ENCODE data around the gene INTS6. TPM values are rescaled to one million over a fixed set of nuclear protein-coding genes. Genes with fewer than 3 reads are reported as not detected.
A peak's percentile ranks its signal among the peaks of the same experiment; 100 is the strongest.

The INTS6 gene
- total and polyA plus RNA-seq, 7 experiments from 2014 or later = 23.7 to 67.0 (median 61.9) TPM

DNA sequence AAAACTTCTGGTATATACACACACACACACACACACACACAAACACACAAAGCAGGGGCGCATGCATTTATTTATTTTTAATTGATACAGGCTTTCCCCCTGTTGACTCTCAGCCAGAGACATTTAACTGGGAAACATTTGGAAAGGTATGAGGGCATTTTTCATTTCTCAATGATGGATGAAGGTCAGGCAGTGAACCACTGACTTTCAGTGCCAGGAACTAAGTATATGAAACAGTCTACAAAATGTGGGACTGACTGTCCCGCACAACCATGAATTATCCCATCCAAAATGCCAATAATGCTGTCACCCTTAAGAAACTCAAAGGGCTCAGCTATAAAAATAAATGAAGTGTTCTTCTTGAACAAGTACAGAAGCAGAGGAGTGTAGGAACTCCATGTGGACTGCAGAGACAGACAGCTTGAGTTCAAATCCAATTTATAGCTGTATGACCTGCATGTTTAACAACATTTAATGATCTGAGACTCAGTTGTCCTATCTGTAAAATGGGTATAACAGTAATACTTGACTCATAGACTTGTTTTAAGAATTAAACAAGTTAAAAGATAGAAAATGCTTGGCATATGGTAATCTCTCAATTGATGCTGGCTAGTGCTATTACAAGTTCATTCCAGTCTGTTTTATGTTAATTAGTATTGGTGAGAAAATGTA lies 25.0 kb upstream of the INTS6 start:
- CTCF ChIA-PET = no interaction called here
- no peaks in the 10 kb centered on the region for H3K27me3 Mint-ChIP-seq
- Histone ChIP-seq H3K9me3 (ENCODE audit: control insufficient read depth in 2 of 3, low read length in 3 of 3) (no peaks in the 10 kb centered on the region), H3K27me3 (ENCODE audit: control insufficient read depth in 2 of 2, insufficient read depth in 2 of 2, low read length in 2 of 2) (no peaks in the 10 kb centered on the region), H3K4me1 (ENCODE audit: control insufficient read depth in 2 of 2, insufficient read depth in 2 of 2, low read length in 2 of 2) (no peaks in the 10 kb centered on the region), H3K27ac (ENCODE audit: low read depth, low read length) (no peak overlapping the region), H3K36me3 (ENCODE audit: control insufficient read depth in 2 of 3, insufficient read depth in 3 of 3, low read length in 3 of 3) (no peaks in the 10 kb centered on the region), H3K4me3 (ENCODE audit: low read length) (no peak overlapping the region)
- peaks cover 0 to 2% (median 0%) of the 10 kb centered on the region in 5 donors for H3K36me3 Mint-ChIP-seq
- no peak overlapping the region for H3K4me3 Mint-ChIP-seq
- intact Hi-C loops (cut with micrococcal nuclease) = no loop called here
- DNase-seq (no peak), ATAC-seq (no peak)
- POLR2A ChIA-PET = no interaction called here
- peak overlapping the region in 1 of 9 donors; percentile 51 for H3K27ac Mint-ChIP-seq
- H3K9me3 Mint-ChIP-seq = peaks cover 0 to 3% (median 0%) of the 10 kb centered on the region in 11 donors
- H3K4me1 Mint-ChIP-seq = peaks cover 0 to 10% (median 7%) of the 10 kb centered on the region in 7 donors

DNA sequence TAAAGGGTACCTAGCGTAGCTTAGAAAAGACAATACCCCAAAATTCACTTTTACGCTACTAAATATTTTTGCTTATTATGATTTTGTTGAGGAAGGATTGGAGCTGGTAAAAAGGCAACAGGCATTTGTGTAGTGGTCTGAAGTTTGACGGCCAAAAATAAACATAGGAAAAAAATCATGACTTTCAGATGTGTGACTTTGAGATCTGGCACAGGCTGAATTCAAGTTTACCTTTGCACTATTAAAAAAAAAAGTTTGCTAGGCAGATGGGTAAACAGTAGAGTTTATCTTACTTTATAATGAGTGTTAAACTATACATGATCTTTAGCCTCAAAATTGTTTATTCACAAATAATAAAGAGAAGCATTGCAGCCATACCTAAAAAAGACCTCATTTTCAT lies 24.3 kb upstream of the INTS6 start:
- H3K27ac Mint-ChIP-seq = no peak overlapping the region
- ChIA-PET POLR2A (interaction anchor here (3.1 kb wide), 1 partner anchor 23 kb away, joined by 16 read pairs; the partner anchor contains the start of gene INTS6), CTCF (no interaction called here)
- no peaks in the 10 kb centered on the region for H3K9me3 Mint-ChIP-seq
- Histone ChIP-seq H3K9me3 (ENCODE audit: control insufficient read depth in 2 of 3, low read length in 3 of 3) (no peaks in the 10 kb centered on the region), H3K27ac (ENCODE audit: low read depth, low read length) (no peak overlapping the region), H3K4me1 (ENCODE audit: control insufficient read depth in 2 of 2, insufficient read depth in 2 of 2, low read length in 2 of 2) (no peaks in the 10 kb centered on the region), H3K36me3 (ENCODE audit: control insufficient read depth in 2 of 3, insufficient read depth in 3 of 3, low read length in 3 of 3) (no peaks in the 10 kb centered on the region), H3K27me3 (ENCODE audit: control insufficient read depth in 2 of 2, insufficient read depth in 2 of 2, low read length in 2 of 2) (no peaks in the 10 kb centered on the region), H3K4me3 (ENCODE audit: low read length) (no peak overlapping the region)
- H3K36me3 Mint-ChIP-seq = no peaks in the 10 kb centered on the region
- ATAC-seq (no peak), DNase-seq (no peak)
- peaks cover 0 to 10% (median 7%) of the 10 kb centered on the region in 7 donors for H3K4me1 Mint-ChIP-seq
- no peaks in the 10 kb centered on the region for H3K27me3 Mint-ChIP-seq
- no peak overlapping the region for H3K4me3 Mint-ChIP-seq
- intact Hi-C loops (cut with micrococcal nuclease) = no loop called here

DNA sequence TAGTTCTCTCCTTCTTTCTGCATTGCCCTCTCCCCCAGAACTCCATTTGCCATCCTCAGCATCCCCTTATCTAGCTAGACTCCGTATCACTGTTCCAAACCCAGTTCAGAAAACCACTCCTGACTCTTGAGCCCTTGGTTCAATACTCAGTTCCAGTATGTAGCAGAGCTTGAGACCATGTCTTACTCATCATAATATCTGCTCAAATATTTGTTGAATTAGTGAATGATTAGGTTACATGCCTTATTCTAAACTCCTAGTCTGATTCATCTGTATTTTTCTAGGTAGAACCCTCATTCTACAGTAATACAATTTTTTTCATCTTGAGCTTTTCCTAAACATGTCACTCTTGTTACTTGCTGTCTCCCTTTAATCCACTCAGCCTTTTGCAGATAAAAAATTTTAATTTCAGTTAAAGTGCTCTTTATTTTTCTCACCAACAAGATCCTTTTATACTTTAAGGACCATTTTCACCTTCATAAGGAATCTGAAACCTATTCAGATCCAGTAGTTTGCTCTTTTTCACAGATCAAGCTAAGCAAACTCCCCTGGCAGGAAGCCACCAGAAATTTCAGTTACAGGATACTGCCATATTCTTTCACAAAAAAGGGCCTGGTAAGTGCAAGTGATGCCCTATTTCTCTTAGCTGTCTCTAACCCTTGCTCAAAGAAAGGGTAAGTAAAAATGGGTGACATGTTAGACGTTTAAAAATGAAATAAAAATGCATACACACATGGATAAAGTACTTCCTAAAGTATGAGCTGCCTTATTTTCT lies 23.1 kb upstream of the INTS6 start:
- Mint-ChIP-seq H3K4me3 (no peak overlapping the region), H3K9me3 (no peaks in the 10 kb centered on the region), H3K4me1 (peaks cover 0 to 10% (median 7%) of the 10 kb centered on the region in 7 donors), H3K27me3 (no peaks in the 10 kb centered on the region), H3K36me3 (no peaks in the 10 kb centered on the region), H3K27ac (peak overlapping the region in 2 of 9 donors; percentile 17 to 22)
- ChIA-PET POLR2A (interaction anchor here (3.1 kb wide), 1 partner anchor 22 kb away, joined by 16 read pairs; the partner anchor contains the start of gene INTS6), CTCF (interaction anchor here (0.9 to 1.0 kb wide), 2 partner anchors 23 to 58 kb away, joined by 3 to 4 read pairs; partner anchors contain the start of gene INTS6)
- Histone ChIP-seq H3K4me3 (ENCODE audit: low read length) (no peak overlapping the region), H3K9me3 (ENCODE audit: control insufficient read depth in 2 of 3, low read length in 3 of 3) (no peaks in the 10 kb centered on the region), H3K36me3 (ENCODE audit: control insufficient read depth in 2 of 3, insufficient read depth in 3 of 3, low read length in 3 of 3) (no peaks in the 10 kb centered on the region), H3K4me1 (ENCODE audit: control insufficient read depth in 2 of 2, insufficient read depth in 2 of 2, low read length in 2 of 2) (no peaks in the 10 kb centered on the region), H3K27me3 (ENCODE audit: control insufficient read depth in 2 of 2, insufficient read depth in 2 of 2, low read length in 2 of 2) (no peaks in the 10 kb centered on the region), H3K27ac (ENCODE audit: low read depth, low read length) (no peak overlapping the region)
- ATAC-seq (no peak), DNase-seq (peak in 1 of 9 donors; percentile 20)
- intact Hi-C loops (cut with micrococcal nuclease) = no loop called here

- Mint-ChIP-seq H3K4me3 (no peak overlapping the region), H3K27me3 (peaks cover 0 to 6% (median 3%) of the 10 kb centered on the region in 5 donors), H3K27ac (no peak overlapping the region), H3K36me3 (no peaks in the 10 kb centered on the region), H3K4me1 (peaks cover 0 to 3% (median 0%) of the 10 kb centered on the region in 7 donors), H3K9me3 (no peaks in the 10 kb centered on the region)
- Histone ChIP-seq H3K27ac (ENCODE audit: low read depth, low read length) (no peak overlapping the region), H3K4me3 (ENCODE audit: low read length) (no peak overlapping the region), H3K9me3 (ENCODE audit: control insufficient read depth in 2 of 3, low read length in 3 of 3) (no peaks in the 10 kb centered on the region), H3K27me3 (ENCODE audit: control insufficient read depth in 2 of 2, insufficient read depth in 2 of 2, low read length in 2 of 2) (no peaks in the 10 kb centered on the region), H3K4me1 (ENCODE audit: control insufficient read depth in 2 of 2, insufficient read depth in 2 of 2, low read length in 2 of 2) (no peaks in the 10 kb centered on the region), H3K36me3 (ENCODE audit: control insufficient read depth in 2 of 3, insufficient read depth in 3 of 3, low read length in 3 of 3) (no peaks in the 10 kb centered on the region)
- POLR2A ChIA-PET = interaction anchor here (1.2 kb wide), 1 partner anchor 15 kb away, joined by 3 read pairs; no protein-coding TSS in a partner anchor
- DNase-seq (no peak), ATAC-seq (no peak)
- intact Hi-C loops (cut with micrococcal nuclease) = no loop called here
- CTCF ChIA-PET = no interaction called here
Measured at GRCh38 chr13:51469790-51470189, 17.0 kb upstream of the INTS6 start.

DNA sequence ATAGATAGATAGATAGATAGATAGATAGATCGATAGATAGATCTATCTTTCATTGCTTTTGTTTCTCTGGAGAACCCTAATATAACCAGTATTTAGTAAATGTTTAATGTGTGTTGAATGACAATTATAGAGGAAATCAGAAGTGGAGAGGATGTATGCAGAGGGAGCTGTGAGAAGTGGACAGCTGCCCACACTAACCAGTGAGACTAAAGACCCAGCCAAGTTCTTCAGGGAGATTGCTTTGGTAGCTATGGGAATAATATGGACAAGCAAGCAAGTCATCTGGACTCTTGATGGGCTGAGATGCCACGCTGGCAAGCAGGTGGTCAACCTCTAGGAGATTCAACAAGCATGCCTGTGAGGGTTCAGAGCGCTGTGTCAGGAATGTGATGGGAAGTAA lies 14.9 kb upstream of the INTS6 start:
- Mint-ChIP-seq H3K27me3 (peaks cover 0 to 6% (median 3%) of the 10 kb centered on the region in 5 donors), H3K4me1 (peaks cover 0 to 3% (median 0%) of the 10 kb centered on the region in 7 donors), H3K27ac (no peak overlapping the region), H3K4me3 (no peak overlapping the region), H3K9me3 (no peaks in the 10 kb centered on the region), H3K36me3 (no peaks in the 10 kb centered on the region)
- no peak for ATAC-seq
- Histone ChIP-seq H3K4me1 (ENCODE audit: control insufficient read depth in 2 of 2, insufficient read depth in 2 of 2, low read length in 2 of 2) (no peaks in the 10 kb centered on the region), H3K4me3 (ENCODE audit: low read length) (no peak overlapping the region), H3K27me3 (ENCODE audit: control insufficient read depth in 2 of 2, insufficient read depth in 2 of 2, low read length in 2 of 2) (no peaks in the 10 kb centered on the region), H3K27ac (ENCODE audit: low read depth, low read length) (no peak overlapping the region), H3K36me3 (ENCODE audit: control insufficient read depth in 2 of 3, insufficient read depth in 3 of 3, low read length in 3 of 3) (no peaks in the 10 kb centered on the region), H3K9me3 (ENCODE audit: control insufficient read depth in 2 of 3, low read length in 3 of 3) (no peaks in the 10 kb centered on the region)
- no peak for DNase-seq
- intact Hi-C loops (cut with micrococcal nuclease) = no loop called here
- ChIA-PET POLR2A (interaction anchor here (0.9 to 1.0 kb wide), 2 partner anchors 13 to 15 kb away, joined by 3 to 4 read pairs; partner anchors contain the start of gene INTS6), CTCF (no interaction called here)

DNA sequence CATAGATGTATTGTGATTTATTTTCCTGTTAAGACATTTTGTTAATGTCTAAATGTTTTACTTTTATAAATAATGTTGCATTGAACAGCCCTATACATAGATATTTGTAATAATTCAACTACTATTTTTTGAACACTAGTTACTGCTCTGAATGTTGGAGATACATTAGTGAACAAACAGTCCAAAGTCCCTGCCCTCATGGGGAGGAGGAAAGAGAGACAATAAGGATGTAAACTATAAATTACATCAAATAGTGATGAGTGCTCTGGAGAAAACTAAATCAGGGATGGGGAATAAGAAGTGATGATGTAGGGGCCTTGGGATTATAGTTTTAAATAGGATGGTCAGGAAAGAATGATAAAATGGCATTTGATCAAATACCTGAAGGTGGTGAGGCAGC lies 12.3 kb upstream of the INTS6 start:
- H3K4me1 ChIP-seq (ENCODE audit: control insufficient read depth in 2 of 2, insufficient read depth in 2 of 2, low read length in 2 of 2) = no peaks in the 10 kb centered on the region
- Mint-ChIP-seq H3K36me3 (peaks cover 0 to 10% (median 3%) of the 10 kb centered on the region in 5 donors), H3K27me3 (peaks cover 0 to 6% (median 3%) of the 10 kb centered on the region in 5 donors), H3K4me1 (peaks cover 0 to 3% (median 0%) of the 10 kb centered on the region in 7 donors), H3K27ac (peak overlapping the region in 1 of 9 donors; percentile 13), H3K4me3 (no peak overlapping the region), H3K9me3 (no peaks in the 10 kb centered on the region)
- no peaks in the 10 kb centered on the region for H3K27me3 ChIP-seq (ENCODE audit: control insufficient read depth in 2 of 2, insufficient read depth in 2 of 2, low read length in 2 of 2)
- intact Hi-C loops (cut with micrococcal nuclease) = no loop called here
- H3K4me3 ChIP-seq (ENCODE audit: low read length) = no peak overlapping the region
- CTCF ChIA-PET = no interaction called here
- no peak for DNase-seq
- H3K27ac ChIP-seq (ENCODE audit: low read depth, low read length) = no peak overlapping the region
- no peaks in the 10 kb centered on the region for H3K9me3 ChIP-seq (ENCODE audit: control insufficient read depth in 2 of 3, low read length in 3 of 3)
- no peaks in the 10 kb centered on the region for H3K36me3 ChIP-seq (ENCODE audit: control insufficient read depth in 2 of 3, insufficient read depth in 3 of 3, low read length in 3 of 3)
- POLR2A ChIA-PET = interaction anchor here (1.2 kb wide), 1 partner anchor 12 kb away, joined by 9 read pairs; the partner anchor contains the start of gene INTS6
- ATAC-seq = no peak
